ENCODE measurements around the gene KANK4.

Gene KANK4

DNA sequence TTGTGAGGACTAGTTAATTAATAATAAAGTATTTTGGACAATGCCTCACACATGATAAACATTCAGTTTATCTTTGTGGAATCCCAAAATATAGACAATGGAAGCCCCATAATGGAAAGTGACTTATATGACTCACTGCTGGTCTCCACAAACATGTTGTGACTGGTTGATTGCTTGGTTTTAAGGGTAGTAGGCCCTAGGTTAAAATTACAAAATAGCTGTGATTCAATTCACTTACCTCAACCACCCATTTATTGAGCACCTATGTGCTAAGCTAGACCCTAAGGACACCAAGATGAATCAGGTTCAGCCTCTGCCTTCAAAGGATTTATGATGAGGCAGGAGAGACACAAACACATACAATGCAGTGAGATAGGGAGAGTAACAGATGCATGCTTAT is 42.4 kb downstream of the KANK4 start:
- no peak overlapping the region for H3K4me3 ChIP-seq
- intact Hi-C loops (cut with DNase I; ENCODE audit: low total_unique reads): no loop called here
- H3K36me3 ChIP-seq: no peaks in the 10 kb centered on the region
- TF ChIP-seq, protein P1, sequence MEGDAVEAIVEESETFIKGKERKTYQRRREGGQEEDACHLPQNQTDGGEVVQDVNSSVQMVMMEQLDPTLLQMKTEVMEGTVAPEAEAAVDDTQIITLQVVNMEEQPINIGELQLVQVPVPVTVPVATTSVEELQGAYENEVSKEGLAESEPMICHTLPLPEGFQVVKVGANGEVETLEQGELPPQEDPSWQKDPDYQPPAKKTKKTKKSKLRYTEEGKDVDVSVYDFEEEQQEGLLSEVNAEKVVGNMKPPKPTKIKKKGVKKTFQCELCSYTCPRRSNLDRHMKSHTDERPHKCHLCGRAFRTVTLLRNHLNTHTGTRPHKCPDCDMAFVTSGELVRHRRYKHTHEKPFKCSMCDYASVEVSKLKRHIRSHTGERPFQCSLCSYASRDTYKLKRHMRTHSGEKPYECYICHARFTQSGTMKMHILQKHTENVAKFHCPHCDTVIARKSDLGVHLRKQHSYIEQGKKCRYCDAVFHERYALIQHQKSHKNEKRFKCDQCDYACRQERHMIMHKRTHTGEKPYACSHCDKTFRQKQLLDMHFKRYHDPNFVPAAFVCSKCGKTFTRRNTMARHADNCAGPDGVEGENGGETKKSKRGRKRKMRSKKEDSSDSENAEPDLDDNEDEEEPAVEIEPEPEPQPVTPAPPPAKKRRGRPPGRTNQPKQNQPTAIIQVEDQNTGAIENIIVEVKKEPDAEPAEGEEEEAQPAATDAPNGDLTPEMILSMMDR (IDR thresholded peaks at IDR 0.05): no peak
- H3K9me3 ChIP-seq: no peaks in the 10 kb centered on the region
- no peaks in the 10 kb centered on the region for H3K4me1 ChIP-seq
- DNase-seq: no peak
- no peak overlapping the region for H3K27ac ChIP-seq
- peaks cover 0 to 7% of the 10 kb centered on the region in 2 donors for H3K27me3 ChIP-seq

DNA sequence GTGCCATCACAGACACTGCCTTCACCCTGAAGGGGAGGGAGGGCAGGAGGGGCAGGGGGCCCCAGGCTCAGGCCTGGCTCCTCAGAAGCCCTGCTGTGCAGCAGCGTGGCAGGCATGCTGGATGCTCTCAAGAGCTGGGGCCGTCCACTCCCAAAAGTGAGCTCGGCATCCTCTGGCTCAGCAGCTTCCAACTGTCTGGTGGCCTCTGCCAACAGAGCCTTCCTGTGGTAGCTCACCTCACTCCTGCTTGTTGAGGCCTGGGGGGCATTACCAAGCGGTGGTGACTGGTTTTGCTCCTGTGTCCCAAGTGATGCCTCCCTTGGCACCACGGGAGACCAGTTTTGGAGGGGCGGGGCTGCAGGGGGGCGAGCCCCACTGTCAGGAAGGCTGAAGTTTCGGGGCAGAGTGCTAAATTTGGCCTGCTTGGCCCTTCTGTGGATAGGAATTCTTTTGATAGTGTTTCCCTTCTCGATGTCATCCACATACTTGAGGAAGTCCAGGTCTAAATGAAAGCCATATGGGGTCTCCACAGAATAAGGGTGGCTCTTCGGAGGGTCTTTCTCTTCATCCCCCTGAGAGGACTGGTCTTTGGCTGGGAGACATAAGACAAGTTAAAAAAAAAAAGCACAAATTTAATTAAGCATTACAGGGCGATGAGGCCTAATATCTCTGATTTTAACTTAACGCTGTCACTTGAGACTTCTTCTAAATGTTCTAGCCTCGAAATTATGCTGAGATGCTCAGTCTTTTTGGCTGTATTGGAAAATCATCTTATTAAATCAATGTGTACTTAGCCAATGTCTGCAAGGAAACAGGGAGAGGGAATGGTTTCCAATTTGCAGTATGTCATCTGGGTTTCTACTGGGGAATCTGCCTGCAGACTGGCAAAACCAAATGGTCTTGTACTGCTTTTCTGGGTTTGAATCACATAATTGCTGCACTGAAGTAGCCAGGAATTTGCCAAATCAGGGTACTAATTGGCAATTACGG is 44.4 kb downstream of the KANK4 start:
- intact Hi-C loops (cut with DNase I; ENCODE audit: low total_unique reads): no loop called here
- H3K4me1 ChIP-seq: no peaks in the 10 kb centered on the region
- H3K27me3 ChIP-seq: no peaks in the 10 kb centered on the region
- H3K9me3 ChIP-seq: no peaks in the 10 kb centered on the region
- H3K27ac ChIP-seq: no peak overlapping the region
- no peak overlapping the region for H3K4me3 ChIP-seq
- TF ChIP-seq, protein P1 (IDR thresholded peaks at IDR 0.05): no peak
- DNase-seq: no peak
- H3K36me3 ChIP-seq: no peaks in the 10 kb centered on the region

DNA sequence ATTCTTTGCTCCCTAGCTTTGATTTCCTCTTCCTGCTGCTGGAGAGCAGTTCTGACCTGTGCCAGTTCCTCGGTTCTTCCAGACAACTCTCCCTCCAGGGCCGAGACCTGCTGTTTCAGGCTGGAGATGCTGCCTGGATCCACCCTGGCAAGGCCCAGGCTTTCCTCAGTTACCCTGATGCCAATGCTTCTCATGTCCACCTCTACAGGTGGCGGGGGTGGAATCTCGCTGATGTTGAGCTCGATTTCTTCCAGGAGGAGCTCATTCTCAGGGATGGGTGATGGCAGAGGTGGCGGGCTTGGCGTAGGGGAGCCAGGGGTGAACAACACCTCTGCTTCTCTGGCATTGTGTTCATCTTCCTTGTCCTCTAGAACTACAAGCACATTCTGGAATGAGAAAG is 45.3 kb downstream of the KANK4 start:
- H3K4me3 ChIP-seq: no peak overlapping the region
- no peak overlapping the region for H3K27ac ChIP-seq
- intact Hi-C loops (cut with DNase I; ENCODE audit: low total_unique reads): no loop called here
- H3K27me3 ChIP-seq: no peaks in the 10 kb centered on the region
- TF ChIP-seq, protein P1 (IDR thresholded peaks at IDR 0.05): no peak
- H3K9me3 ChIP-seq: no peaks in the 10 kb centered on the region
- DNase-seq: no peak
- no peaks in the 10 kb centered on the region for H3K36me3 ChIP-seq
- no peaks in the 10 kb centered on the region for H3K4me1 ChIP-seq

DNA sequence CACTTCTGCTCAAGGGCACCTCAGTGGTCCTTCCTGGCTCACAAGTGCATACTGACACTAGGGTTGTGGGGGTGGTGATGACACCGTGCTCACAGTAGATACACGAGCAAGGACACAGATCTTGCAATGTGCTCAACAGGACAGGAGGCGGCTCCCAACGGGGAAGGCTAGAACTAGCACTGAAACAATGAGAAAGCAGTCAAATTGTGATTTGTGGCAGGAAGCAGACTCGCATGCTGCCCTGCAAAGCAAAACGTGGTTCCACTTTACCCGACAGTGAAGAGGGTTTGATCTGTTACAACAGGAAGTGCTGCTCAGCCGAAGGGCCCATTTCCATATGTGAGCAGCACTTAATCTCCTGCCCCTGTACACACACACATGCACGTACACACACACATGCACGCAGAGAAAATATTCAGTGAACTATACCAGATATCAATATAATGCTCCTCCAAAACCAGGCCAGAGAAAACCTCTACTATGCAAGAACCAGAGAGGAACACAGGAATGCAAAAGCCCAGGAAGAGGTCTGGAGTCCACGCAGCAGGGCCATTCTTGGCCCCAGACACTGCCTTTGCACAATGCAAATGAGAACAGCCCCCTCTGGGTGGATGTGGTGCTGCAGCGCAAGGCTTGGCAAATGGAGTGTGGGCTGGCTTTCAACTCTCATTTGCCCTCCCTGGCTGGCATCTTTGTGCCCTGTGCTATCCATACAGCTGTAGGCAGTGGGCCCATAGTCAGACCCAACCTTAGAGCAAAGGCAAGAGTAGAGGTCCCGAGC is 47.1 kb downstream of the KANK4 start:
- Histone ChIP-seq H3K4me3 (no peak overlapping the region), H3K27ac (no peak overlapping the region), H3K9me3 (no peaks in the 10 kb centered on the region), H3K4me1 (no peaks in the 10 kb centered on the region), H3K36me3 (no peaks in the 10 kb centered on the region), H3K27me3 (no peaks in the 10 kb centered on the region)
- intact Hi-C loops (cut with DNase I; ENCODE audit: low total_unique reads): no loop called here
- no peak for DNase-seq
- TF ChIP-seq, protein P1 (IDR thresholded peaks at IDR 0.05): no peak

DNA sequence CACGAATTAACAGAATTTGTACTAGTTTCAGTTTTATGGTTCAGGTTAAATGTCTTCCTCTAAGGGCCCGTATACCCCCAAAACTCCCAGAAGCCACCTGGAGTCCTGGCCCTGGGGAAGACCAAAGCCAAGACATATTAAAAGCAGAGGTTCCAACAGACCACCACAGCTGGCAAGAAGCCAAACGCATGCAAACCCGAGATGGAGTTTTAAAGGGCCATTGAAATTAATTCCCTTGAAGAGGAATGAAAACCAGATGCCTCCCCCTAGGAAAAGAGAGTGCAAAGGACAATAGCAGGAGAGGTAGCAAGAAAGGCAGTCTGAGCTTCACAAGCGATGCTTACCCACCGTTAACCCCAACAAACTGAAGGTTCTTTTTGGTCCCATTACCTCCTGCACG is 48.1 kb downstream of the KANK4 start:
- intact Hi-C loops (cut with DNase I; ENCODE audit: low total_unique reads): no loop called here
- Histone ChIP-seq H3K27ac (no peak overlapping the region), H3K4me1 (no peaks in the 10 kb centered on the region), H3K9me3 (no peaks in the 10 kb centered on the region), H3K4me3 (no peak overlapping the region), H3K27me3 (no peaks in the 10 kb centered on the region), H3K36me3 (no peaks in the 10 kb centered on the region)
- DNase-seq: no peak
- TF ChIP-seq, protein P1 (IDR thresholded peaks at IDR 0.05): no peak
